Activated naive CD4-positive, alpha-beta T cell treated with anti-CD3 and anti-CD28 coated beads, Interleukin-2, amount 50 U/mL, for 72 hours (primary cell): Measurements from ENCODE around the gene NOL4L. TPM values are rescaled to one million over a fixed set of nuclear protein-coding genes. Genes with fewer than 3 reads are reported as not detected.

Experiments
- ATAC-seq, 2 donors: fragments of 150-1000 bp; cut with Tn5 transposase; 2 replicates each; pipeline ENCODE4 v1.10.0; 2021; ENCODE audit warnings: mild to moderate bottlenecking in 2 of 2, moderate library complexity in 2 of 2
- DNase-seq, 2 donors: peaks; one replicate each; pipeline ENCODE4 v3.0.0; 2021 to 2022; ENCODE audit warnings: low spot score in 2 of 2
- H3K27ac Mint-ChIP-seq, 2 donors: one replicate each; pipeline ENCODE4 v1.8.0; 2022; ENCODE audit warnings: mild to moderate bottlenecking in 2 of 2, mixed read lengths in 2 of 2
- H3K36me3 Mint-ChIP-seq, 2 donors: one replicate each; pipeline ENCODE4 v1.8.0; 2022; ENCODE audit warnings: mixed read lengths in 2 of 2
- H3K9me3 Mint-ChIP-seq, 2 donors: one replicate each; pipeline ENCODE4 v1.8.0; 2022; ENCODE audit warnings: mixed read lengths in 2 of 2
- total RNA-seq, 2 donors: library from RNA; stranded (reverse); gene quantifications; one replicate each; pipeline ENCODE4 v1.2.3, GENCODE V29; 2022

Gene NOL4L
- total RNA-seq, 2 donors from 2014 or later = 21.2 to 30.7 TPM

DNA sequence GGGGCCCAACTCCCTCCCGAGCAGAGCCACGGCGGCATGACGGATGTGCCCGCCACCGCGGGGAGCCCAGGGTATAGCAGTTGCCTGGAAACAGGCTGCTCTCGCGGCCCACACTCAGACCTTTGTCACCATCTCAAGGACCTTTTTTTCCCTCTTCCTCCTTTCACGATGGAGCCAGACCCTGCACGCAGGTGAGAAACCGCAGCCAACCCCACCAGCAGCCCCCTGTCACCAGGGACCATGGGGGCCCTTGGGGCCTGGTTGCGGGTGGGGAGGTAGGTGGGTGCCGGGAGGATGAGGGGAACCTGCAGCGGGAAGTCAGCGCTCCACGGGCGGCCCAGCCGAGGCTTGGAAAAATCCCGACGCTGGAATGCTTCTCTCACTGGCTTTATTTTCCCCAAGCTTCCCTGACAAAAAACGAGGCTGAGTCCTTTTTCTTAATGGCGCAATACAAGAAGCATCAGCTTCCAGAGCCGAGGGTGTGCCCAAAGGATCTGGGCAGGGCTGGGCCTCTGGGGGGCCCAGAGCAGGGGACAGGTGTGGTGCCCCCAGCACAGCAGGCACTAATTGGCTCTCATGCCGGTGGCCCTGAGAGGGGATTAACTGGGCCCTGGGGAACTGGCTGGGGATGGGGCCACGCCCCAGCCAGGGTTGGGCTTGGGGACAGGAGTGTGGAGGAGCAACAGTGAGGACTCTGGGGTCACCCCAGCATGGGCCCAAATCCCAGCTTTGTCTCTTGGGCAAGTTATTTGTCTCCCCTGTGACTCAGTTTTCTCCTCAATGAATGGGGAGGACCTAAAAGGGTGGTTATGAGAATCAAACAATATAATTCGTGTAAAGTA, 23.9 kb downstream of the NOL4L start:
- Mint-ChIP-seq H3K9me3 (no peaks in the 10 kb centered on the region), H3K36me3 (no peaks in the 10 kb centered on the region), H3K27ac (peak overlapping the region in 1 of 2 donors; percentile 82)
- peak; percentile 55 to 67 for ATAC-seq
- no peak for DNase-seq

DNA sequence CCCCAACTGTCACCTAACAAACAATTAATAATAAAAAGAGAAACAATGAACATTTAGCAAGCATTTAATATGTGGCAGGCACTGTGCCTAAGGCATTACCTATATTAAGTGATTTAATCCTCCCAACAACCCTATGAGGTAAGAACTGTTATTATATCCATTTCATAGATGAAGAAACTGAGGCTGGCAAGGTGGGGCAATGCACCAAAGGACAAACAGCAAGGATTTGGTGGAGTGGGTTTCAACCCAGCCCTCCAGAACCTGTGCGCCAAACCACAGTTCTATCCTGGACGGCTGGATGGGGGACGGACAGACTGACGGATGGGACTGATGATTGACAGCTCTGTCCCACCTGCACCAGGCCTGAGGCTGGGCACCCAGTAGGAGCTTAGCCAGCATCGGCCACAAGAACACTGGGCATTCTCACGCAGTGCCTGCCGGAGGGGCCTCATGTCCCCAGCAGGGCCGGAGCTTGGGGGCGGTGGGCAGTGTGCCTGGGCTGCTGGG, 24.6 kb downstream of the NOL4L start:
- H3K36me3 Mint-ChIP-seq = peaks cover 0 to 4% of the 10 kb centered on the region in 2 donors
- no peak for DNase-seq
- no peaks in the 10 kb centered on the region for H3K9me3 Mint-ChIP-seq
- ATAC-seq = no peak
- peak overlapping the region; percentile 79 to 82 for H3K27ac Mint-ChIP-seq

DNA sequence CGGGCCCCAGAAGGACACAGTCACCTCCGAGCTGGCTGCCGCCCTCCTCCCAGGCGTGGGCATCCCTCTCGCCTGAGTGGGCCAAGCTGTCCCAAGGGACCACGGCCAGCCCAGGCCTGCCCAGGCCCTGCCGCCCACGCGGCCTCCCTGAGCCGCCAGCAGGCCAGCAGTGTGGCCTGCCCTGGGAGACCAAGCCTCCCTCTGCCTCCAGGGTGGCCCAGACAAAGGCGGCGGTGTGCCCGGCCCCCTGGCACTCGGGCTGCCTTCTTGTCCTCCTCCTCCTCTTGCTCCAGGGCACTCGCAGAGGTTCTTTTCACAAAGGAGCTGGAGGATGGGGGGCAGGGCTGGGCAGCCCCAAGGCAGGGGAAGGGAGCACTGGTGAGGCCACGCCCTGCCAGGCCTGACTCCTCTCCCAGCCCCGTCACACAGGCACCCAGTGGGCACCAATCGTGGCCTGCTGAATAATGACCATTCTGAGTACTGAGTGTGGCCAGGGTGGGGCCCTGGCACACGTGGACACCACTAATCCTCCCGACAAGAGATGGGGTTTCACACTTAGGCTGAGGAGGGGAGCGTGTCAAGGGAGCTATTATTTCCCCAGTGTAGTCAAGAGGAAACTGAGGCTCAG, 25.3 kb downstream of the NOL4L start:
- ATAC-seq (peak; percentile 34 to 76), DNase-seq (no peak)
- Mint-ChIP-seq H3K9me3 (no peaks in the 10 kb centered on the region), H3K27ac (peak overlapping the region; percentile 79 to 82), H3K36me3 (peaks cover 0 to 8% of the 10 kb centered on the region in 2 donors)

DNA sequence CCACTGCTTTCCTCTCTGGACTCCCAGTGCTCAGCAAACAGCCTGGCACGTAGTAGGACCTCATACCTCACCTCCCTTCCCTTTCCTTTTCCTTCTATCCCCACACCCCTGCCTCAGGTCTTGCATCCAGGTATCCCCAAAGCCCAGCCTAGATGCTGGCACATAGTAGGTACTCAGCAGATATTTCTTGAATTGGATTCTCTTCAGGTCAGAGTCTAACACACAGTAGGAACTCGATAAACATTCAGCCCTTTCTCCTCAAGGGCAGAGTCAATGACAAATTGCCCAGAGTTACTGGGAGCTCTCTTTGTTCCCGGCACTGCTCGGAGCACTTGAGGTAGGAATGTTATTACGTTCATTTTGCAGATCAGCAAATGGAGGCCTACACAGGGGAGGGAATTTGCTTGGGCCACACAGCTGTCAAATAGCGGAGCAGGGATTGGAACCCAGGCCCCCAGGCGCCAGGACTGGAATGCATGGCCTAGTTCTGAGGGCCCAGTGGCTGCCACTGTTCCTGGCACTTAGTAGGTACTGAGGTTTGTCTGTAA, 25.9 kb downstream of the NOL4L start:
- ATAC-seq (no peak), DNase-seq (no peak)
- peak overlapping the region; percentile 26 to 82 for H3K27ac Mint-ChIP-seq
- no peaks in the 10 kb centered on the region for H3K9me3 Mint-ChIP-seq
- H3K36me3 Mint-ChIP-seq = peaks cover 0 to 8% of the 10 kb centered on the region in 2 donors

DNA sequence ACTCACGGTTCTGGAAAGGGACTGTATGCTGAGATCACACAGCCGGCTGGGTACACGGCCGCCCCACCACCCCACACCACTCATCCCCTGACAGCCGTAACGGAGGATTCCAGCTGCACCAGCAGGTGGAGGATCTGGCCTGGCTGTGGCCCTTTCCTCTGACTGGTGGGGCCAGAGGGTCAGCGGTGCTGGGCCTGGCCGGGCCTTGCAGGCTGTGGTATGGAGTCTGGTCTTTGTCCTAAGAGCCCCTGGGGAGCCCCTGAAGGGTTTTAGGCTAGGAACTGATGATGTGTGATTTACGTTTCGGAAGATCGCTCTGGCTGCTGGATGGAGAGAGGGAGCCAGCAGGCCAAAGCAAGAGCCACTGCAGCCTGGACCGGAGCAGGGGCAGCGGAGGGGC, 26.6 kb downstream of the NOL4L start:
- no peak for DNase-seq
- ATAC-seq = no peak
- Mint-ChIP-seq H3K27ac (peak overlapping the region; percentile 31 to 69), H3K36me3 (peaks cover 0 to 8% of the 10 kb centered on the region in 2 donors), H3K9me3 (no peaks in the 10 kb centered on the region)

DNA sequence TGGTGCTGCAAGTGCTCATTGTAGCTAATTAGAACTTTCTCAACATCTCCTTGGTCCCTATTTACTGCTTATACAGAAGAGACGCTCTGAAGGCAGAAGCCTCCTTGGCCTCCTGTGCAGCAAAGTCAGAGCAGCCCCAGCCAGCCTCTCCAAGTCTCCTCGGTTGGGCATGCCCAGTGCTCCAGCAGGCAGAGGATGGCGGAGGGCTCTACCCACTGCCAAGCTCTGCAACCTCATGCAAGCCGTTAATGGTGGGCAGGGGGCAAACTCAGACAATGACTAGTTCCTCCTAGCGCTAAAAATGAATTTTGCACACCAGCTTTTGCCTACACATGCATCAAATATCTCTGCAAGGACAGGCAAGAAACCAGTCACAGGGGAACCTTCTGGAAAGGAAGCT, 27.8 kb downstream of the NOL4L start:
- H3K36me3 Mint-ChIP-seq = peaks cover 0 to 8% of the 10 kb centered on the region in 2 donors
- no peaks in the 10 kb centered on the region for H3K9me3 Mint-ChIP-seq
- DNase-seq (no peak), ATAC-seq (no peak)
- peak overlapping the region in 1 of 2 donors; percentile 7 for H3K27ac Mint-ChIP-seq

DNA sequence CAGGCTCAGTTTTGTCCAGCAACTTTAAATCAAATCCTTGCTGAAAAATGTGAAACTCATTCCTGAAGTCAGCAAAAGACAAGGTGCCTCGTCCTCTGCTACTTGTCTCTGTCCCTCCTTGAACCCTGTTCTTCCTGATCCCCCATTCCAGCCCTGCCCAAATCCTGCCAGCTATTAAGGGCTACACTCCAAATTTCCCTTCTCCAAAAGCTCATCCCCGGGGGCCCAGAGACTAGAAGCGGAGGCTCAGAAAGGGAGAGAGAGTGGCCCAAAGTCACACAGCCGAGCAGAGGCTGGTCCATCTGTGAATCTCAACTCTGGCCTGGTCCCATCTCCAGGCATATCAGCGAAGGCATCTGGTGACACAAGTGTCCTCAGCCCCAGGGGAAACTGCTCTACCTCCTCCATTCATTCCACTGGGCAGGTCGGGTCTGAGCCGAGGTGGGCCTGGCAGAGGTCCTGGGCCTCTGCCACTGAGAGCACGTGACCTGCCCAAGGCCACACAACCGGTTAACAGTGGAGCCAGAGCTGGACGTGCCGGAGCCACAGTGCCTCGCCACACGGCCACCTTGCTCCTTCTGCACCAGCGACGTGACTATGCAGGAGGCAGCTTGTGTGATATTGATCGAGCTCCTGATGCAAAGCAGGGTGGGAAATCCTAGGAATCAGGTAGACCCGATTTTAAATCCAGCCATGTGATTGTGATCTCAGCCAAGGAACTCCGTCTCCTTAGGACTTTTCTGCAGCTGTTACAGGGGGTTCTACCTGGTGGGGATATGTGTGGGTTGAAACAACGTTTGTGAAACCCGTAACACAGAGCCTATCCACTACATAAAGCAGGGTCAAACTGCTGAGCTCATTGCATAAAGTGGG, 28.6 kb downstream of the NOL4L start:
- Mint-ChIP-seq H3K36me3 (peaks cover 0 to 8% of the 10 kb centered on the region in 2 donors), H3K27ac (peak overlapping the region; percentile 7 to 84), H3K9me3 (no peaks in the 10 kb centered on the region)
- ATAC-seq (no peak), DNase-seq (no peak)

DNA sequence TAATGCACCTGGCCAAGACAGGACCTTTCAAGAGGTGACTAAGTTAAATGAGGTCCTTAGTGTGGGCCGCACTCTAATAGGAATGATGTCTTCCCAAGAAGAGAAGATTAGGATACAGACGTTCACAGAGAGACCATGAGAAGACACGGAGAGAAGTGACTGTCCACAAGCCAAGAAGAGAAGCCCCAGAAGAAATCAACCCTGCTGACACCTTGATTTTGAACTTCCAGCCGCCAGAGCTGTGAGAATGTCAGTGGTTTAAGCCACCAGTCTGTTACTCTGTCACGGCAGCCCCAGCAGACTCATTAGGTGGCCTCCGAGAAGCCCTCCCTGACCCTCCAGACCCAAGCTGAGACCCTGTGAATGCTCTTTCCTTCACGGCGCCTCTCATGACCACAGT, 29.5 kb downstream of the NOL4L start:
- ATAC-seq = no peak

DNA sequence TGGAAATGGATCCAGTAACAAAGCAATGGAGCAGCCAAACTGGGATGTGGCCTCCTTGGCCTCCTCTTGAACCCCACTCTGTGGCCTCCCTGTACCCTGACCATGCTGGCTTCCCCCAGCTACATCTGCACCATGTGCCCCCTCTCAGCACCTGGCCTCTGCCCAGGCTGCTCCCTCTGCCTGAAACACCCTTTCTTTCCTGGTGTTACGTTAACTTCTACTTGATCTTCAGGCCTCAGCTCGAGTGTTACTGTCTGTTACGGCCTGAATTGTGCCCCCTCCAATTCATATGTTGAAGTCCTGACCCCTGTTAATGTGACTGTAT, 30.2 kb downstream of the NOL4L start:
- DNase-seq (no peak), ATAC-seq (no peak)
- Mint-ChIP-seq H3K27ac (peak overlapping the region; percentile 62 to 70), H3K36me3 (peaks cover 0 to 8% of the 10 kb centered on the region in 2 donors), H3K9me3 (no peaks in the 10 kb centered on the region)

More for the DNA sequence above, 29.5 kb downstream of the NOL4L start:
- no peaks in the 10 kb centered on the region for H3K9me3 Mint-ChIP-seq
- peaks cover 0 to 8% of the 10 kb centered on the region in 2 donors for H3K36me3 Mint-ChIP-seq
- peak overlapping the region in 1 of 2 donors; percentile 62 for H3K27ac Mint-ChIP-seq
- no peak for DNase-seq

DNA sequence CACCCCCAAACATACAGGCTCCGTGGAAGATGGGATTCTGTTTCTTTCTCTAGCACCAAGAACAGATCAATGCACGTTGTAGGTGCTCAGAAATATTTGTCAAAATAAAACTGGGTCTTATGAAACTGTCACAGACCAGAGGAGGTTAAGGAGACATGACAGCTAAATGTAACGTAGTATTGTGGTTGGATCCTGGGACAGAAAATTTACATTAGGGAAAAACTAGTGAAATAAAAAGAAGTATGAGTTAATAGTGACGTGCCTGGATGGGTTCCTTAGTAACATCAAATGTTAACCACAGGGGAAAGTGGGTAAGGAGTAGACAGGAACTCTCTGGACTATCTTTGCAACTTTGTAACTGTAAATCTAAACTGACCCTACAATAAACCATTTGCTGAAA, 31.5 kb downstream of the NOL4L start:
- no peak for DNase-seq
- Mint-ChIP-seq H3K27ac (peak overlapping the region; percentile 78 to 83), H3K36me3 (peaks cover 0 to 10% of the 10 kb centered on the region in 2 donors), H3K9me3 (no peaks in the 10 kb centered on the region)
- peak in 1 of 2 donors; percentile 54 for ATAC-seq

DNA sequence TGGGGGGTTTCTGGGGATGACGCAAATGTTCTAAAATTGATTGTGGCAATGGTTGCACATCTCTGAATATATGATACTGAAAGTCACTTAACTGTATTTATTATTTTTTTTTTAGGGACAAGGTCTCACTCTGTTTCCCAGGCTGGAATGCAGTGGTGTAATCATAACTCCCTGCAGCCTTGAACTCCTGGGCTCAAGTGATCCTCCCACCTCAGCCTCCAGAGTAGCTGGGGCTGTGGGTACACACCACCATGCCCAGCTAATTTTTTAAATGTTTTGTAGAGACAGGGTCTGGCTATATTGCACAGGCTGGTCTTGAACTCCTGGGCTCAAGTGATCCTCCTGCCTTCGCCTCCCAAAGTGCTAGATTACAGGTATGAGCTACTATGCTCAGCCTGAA, 33.4 kb downstream of the NOL4L start:
- no peak for DNase-seq
- H3K27ac Mint-ChIP-seq = no peak overlapping the region
- H3K9me3 Mint-ChIP-seq = no peaks in the 10 kb centered on the region
- peaks cover 0 to 14% of the 10 kb centered on the region in 2 donors for H3K36me3 Mint-ChIP-seq
- no peak for ATAC-seq

DNA sequence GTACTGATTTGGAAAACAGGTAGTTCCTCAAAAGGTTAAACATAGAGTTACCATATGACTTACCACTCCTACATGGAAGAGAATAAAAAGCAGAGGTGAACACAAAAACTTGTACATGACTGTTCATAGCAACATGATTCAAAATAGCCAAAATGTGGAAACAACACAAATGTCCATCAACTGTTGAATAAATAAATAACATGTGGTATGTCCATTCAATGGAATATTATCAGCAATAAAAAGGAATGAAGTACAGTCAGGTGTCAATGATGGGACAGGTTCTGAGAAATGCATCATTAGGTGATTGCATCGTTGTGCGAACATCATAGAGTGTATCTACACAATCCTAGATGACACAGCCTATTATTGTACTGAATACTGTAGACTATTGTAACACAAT, 35.3 kb downstream of the NOL4L start:
- Mint-ChIP-seq H3K27ac (no peak overlapping the region), H3K36me3 (peaks cover 0 to 6% of the 10 kb centered on the region in 2 donors), H3K9me3 (no peaks in the 10 kb centered on the region)
- no peak for ATAC-seq
- DNase-seq = no peak

DNA sequence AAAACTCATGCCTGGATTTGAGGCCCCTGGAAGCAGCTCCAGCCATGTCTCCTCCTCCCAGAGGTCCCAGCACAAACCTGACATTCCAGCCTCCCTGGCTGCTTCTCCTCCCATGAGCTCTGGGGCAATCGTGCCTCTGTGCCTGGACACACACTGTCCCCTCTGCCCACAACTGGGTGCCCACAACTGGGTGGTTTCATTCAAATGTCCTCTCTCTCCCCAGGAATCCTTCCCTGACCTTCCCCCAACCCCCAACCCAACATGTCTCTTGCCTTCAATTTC, 37.4 kb downstream of the NOL4L start:
- Mint-ChIP-seq H3K36me3 (peaks cover 0 to 10% of the 10 kb centered on the region in 2 donors), H3K27ac (peak overlapping the region; percentile 10 to 62), H3K9me3 (no peaks in the 10 kb centered on the region)
- ATAC-seq = no peak
- no peak for DNase-seq

DNA sequence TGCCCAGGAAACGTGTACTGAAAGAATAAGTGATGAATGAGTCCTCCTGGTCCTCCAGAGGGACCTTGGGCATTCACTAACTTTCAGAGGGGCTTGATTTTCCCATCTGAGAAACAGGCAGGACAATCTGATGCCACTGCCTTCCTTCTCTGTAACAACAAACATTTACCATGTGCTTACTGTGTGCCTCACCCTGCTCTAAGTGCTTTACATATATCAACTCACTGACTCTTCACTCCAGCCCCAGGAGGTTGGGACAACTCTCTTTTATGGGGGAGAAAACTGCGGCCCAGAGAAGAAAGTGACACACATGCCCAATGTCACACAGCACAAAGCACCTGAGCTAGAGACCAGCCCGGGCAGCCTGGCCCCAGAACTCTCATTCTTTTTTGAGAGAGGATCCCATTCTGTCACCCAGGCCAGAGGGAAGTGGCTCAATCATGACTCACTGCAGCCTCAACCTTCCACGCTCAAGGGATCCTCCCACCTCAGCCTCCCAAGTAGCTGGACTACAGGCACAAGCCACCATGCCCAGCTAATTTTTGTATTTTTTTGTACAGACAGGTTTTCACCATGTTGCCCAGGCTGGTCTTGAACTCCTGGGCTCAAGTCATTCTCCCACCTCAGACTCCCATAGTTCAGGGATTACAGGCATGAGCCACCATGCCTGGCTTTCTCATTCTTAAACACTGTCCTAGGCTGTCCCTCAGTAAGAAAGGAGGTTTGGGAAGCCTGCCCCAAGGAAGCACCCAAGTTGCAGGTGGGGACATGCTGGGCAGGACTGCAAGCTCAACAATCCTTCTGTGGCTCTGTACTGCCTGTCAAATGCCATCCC, 38.0 kb downstream of the NOL4L start:
- H3K9me3 Mint-ChIP-seq = no peaks in the 10 kb centered on the region
- DNase-seq = no peak
- no peak for ATAC-seq
- peaks cover 0 to 11% of the 10 kb centered on the region in 2 donors for H3K36me3 Mint-ChIP-seq
- H3K27ac Mint-ChIP-seq = peak overlapping the region; percentile 10 to 61

DNA sequence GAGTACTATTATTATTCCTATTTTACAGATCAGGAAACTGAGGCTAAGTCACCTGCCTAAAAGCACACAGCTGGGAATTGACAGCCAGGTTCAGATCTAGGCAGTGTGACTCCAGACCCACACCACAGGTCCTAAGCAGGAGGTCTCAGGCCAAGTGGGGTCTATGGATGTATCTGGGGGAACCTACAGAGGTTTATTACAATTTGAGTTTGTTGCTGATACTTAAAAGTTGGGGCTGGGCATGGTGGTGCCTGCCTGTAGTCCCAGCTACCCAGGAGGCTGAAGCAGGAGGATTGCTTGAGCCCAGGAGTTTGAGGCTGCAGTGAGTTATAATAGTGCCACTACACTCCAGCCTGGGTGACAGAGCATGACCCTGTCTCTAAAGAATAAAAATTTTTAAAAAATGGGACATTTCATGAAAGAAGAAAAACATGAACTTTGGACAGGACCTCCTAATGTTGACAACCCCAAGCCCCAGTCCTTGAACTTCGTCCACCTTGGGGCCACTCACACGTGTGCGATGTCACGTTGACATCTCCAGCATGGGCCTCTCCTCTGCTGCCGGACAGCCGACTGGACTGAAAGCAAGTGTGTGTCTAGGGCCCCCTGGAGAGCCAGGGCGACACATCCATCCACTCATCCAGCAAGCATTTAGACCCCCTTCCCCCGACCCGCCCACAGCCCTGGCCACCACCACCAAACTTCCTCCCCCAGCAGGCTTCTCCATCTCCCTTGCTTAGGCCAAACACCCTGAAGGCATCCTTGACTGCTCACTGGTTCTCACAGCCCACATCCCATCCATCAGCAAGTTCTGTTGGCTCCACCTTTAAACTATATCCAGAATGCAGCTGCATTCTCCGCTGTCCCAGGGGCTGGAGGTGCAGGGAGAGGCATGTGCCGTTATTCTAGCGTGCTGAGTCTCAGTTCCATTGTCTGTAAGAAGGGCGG, 40.0 kb downstream of the NOL4L start:
- no peak for DNase-seq
- Mint-ChIP-seq H3K27ac (peak overlapping the region in 1 of 2 donors; percentile 81), H3K36me3 (peaks cover 0 to 11% of the 10 kb centered on the region in 2 donors), H3K9me3 (no peaks in the 10 kb centered on the region)
- no peak for ATAC-seq
